GM10266 (cell line): Measurements from ENCODE around the gene TTI1.
A peak's percentile ranks its signal among the peaks of the same experiment; 100 is the strongest.

Source experiments
- DNase-seq: peaks from one replicate; pipeline ENCODE4 v3.0.0; 2012; ENCODE audit errors: extremely low spot score
- CTCF ChIP-seq: IDR thresholded peaks from 2 replicates; pipeline ENCODE4 v1.5.1; 2012; ENCODE audit warnings: mild to moderate bottlenecking, low read depth; ENCODE audit not compliant: control insufficient read depth, insufficient read depth; ENCODE audit errors: missing control alignments

Gene TTI1

GRCh38 chr20:38075161-38075998 lies 42.1 kb upstream of the TTI1 start:
- no peak for TF ChIP-seq CTCF
- DNase-seq, result no peak

DNA sequence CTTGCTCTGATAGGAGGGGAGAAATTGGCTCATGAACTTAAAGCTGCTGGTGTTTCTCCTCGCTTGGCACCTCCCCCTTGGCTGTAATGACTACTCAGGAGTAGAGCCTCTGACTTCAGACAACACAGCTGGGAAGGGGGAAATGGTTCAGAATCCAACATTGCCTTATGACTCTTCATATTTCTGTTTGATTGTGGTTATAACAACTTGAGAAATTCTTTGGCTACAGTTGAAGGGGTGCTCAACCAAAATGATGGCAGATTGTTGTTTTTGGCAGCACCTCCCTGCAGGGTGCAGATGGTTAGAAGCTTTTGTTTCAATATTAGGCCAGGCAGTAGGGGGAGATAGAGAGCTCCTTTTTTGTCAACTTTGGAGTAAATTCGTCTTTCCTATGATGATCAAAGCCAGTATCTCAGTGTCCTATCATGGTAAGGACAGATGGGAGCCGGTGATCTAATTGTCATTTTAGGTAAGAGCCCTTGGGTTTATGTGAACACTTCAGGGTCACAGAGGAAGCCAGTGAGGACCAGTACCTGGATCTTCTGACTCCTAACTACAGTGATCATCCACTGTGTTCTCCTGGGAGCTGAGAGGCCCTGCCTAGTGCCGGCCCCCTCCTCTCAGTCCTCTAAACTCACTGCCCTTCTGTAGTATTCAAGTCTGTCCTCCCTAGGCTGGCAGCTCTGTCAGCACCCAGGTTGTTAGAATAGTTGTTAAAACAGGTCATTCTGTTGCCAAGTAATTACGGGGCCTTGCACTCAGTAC lies 40.2 kb upstream of the TTI1 start:
- TF ChIP-seq CTCF, result peak; percentile 72

DNA sequence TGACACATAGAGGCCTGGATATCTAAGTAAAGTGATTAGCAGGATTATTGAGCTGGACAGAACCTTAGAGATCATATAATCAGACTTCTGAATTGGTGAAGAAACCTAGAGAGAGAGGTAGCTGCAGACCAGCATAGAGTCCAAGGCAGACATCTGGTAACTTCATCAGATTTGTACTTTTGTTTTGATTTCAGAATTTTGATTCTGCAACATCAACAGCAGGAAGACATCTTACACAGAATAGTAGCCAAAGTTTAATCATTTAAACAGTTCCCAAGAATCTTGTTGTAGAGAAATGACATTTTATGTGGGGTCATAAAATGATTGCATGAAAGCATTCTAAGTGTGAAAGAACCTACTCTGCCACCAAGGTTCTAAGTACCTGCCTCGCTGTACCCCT lies 39.6 kb upstream of the TTI1 start:
- no peak for DNase-seq
- no peak for TF ChIP-seq CTCF

More for the DNA sequence above, 40.2 kb upstream of the TTI1 start:
- DNase-seq, result peak; percentile 49

DNA sequence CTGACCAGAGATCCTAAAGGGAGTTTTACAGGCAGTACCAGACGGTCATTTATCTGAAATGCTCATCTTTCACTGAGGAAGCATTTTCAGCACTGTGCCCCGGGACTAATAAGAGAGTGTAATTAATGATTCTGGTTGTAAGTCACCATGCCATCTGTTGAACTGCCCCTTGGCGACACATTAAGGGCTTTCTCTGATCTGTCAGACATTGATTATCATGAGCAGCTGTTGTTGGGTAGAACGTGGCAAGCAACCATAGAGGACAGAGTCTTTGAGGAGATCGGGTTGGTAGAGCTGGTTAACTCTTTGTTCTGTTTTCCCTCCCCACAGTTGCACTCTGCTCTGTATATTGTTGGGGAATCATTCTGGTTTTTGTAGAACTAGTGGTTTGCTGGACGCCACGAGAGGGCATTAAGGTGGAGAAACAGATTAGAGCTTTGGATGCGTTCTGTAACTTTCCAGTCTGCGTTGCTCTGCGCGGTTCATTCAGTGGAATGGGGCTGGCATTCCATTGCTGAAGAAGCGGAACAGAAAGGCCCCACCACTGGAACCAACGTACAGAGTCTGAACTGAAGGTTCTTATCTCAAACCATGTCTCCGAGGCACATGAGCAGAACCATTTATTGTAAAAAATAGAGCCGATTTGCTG lies 34.6 kb upstream of the TTI1 start:
- TF ChIP-seq CTCF, result no peak
- DNase-seq, result no peak

GRCh38 chr20:38066969-38067716 lies 33.9 kb upstream of the TTI1 start:
- DNase-seq, result no peak
- no peak for TF ChIP-seq CTCF

GRCh38 chr20:38065764-38066375 lies 32.6 kb upstream of the TTI1 start:
- TF ChIP-seq CTCF, result no peak
- no peak for DNase-seq
